GM21576 (cell line): ENCODE results near the gene ABITRAM.

Experiments used
- ATAC-seq: cut with Tn5 transposase; IDR thresholded peaks from one replicate; pipeline ENCODE4 v1.9.1; 2021; ENCODE audit warnings: mild to moderate bottlenecking, moderate library complexity; ENCODE audit not compliant: unreplicated experiment

Gene ABITRAM

DNA sequence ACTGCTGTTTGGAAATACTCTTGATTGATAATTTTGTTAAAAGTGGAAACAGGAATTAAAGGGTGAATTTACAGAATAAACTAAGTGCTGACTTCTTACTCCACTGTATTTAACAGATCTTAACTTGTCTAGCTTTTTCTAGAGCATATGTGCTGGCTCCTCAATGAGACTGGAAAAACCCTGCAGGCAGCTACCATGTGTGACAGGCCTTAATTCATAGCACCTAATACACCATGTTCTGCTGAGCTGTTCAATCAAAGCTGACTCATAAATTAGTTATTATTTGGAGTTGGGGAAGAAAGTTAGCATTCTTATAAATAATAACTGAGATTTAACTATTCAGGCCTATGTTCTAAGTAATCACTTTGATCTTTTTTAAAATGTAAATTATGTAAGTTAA lies 49.7 kb downstream of the ABITRAM start:
- no peak for ATAC-seq
